Dendritic cell treated with granulocyte-macrophage colony-stimulating factor and Interleukin-4, amounts not matched to agents 40 ng/mL and 50 ng/mL, for 4 days (primary cell): ENCODE measurements around the gene PRR33.

ENCODE experiments used
- H3K27ac Mint-ChIP-seq: one replicate; pipeline ENCODE4 v1.8.0; 2022; ENCODE audit warnings: mild to moderate bottlenecking, mixed read lengths
- H3K27me3 Mint-ChIP-seq: one replicate; pipeline ENCODE4 v1.8.0; 2022; ENCODE audit warnings: mild to moderate bottlenecking, mixed read lengths
- H3K36me3 Mint-ChIP-seq: one replicate; pipeline ENCODE4 v1.8.0; 2022; ENCODE audit warnings: low read depth, mixed read lengths
- H3K4me1 Mint-ChIP-seq: one replicate; pipeline ENCODE4 v1.8.0; 2022; ENCODE audit warnings: low read depth, mixed read lengths
- H3K4me3 Mint-ChIP-seq: one replicate; pipeline ENCODE4 v1.8.0; 2022; ENCODE audit warnings: mild to moderate bottlenecking, moderate library complexity, mixed read lengths
- H3K9me3 Mint-ChIP-seq: one replicate; pipeline ENCODE4 v1.8.0; 2022; ENCODE audit warnings: mixed read lengths
- intact Hi-C: fragments of 100-400 bp; cut with micrococcal nuclease; formaldehyde crosslinking; loops from one replicate; pipeline ENCODE4 v1.15.0; 2022

PRR33 gene

GRCh38 chr11:1916132-1916985 is 24.7 kb upstream of the PRR33 start:
- H3K4me3 Mint-ChIP-seq: no peak overlapping the region
- peaks cover 23% of the 10 kb centered on the region for H3K4me1 Mint-ChIP-seq
- H3K36me3 Mint-ChIP-seq: peaks cover 11% of the 10 kb centered on the region
- peaks cover 25% of the 10 kb centered on the region for H3K27me3 Mint-ChIP-seq
- intact Hi-C loops: loop anchor here (5.0 kb wide), 1 partner anchor 79 kb away; the partner anchor contains the start of gene TNNI2
- H3K9me3 Mint-ChIP-seq: no peaks in the 10 kb centered on the region
- H3K27ac Mint-ChIP-seq: no peak overlapping the region

- H3K27me3 Mint-ChIP-seq: peaks cover 22% of the 10 kb centered on the region
- no peak overlapping the region for H3K27ac Mint-ChIP-seq
- H3K4me3 Mint-ChIP-seq: no peak overlapping the region
- intact Hi-C loops: loop anchor here (5.0 kb wide), 1 partner anchor 78 kb away; the partner anchor contains the start of gene TNNI2
- H3K9me3 Mint-ChIP-seq: no peaks in the 10 kb centered on the region
- peaks cover 23% of the 10 kb centered on the region for H3K4me1 Mint-ChIP-seq
- H3K36me3 Mint-ChIP-seq: peaks cover 11% of the 10 kb centered on the region
Observed at GRCh38 chr11:1915795-1916131, 24.1 kb upstream of the PRR33 start.

GRCh38 chr11:1913271-1914060 is 21.8 kb upstream of the PRR33 start:
- Mint-ChIP-seq H3K27me3 (peaks cover 18% of the 10 kb centered on the region), H3K36me3 (peaks cover 11% of the 10 kb centered on the region), H3K9me3 (no peaks in the 10 kb centered on the region), H3K27ac (peak overlapping the region; percentile 65), H3K4me3 (no peak overlapping the region), H3K4me1 (peaks cover 27% of the 10 kb centered on the region)
- intact Hi-C loops: loop anchor here (1.0 kb wide), 1 partner anchor 26 kb away; no protein-coding TSS in a partner anchor

- peaks cover 28% of the 10 kb centered on the region for H3K4me1 Mint-ChIP-seq
- intact Hi-C loops: no loop called here
- H3K27ac Mint-ChIP-seq: peak overlapping the region; percentile 65
- no peak overlapping the region for H3K4me3 Mint-ChIP-seq
- peaks cover 17% of the 10 kb centered on the region for H3K27me3 Mint-ChIP-seq
- H3K9me3 Mint-ChIP-seq: no peaks in the 10 kb centered on the region
- H3K36me3 Mint-ChIP-seq: peaks cover 11% of the 10 kb centered on the region
Observed at GRCh38 chr11:1912289-1912878, 20.7 kb upstream of the PRR33 start.

- H3K4me3 Mint-ChIP-seq: no peak overlapping the region
- H3K9me3 Mint-ChIP-seq: no peaks in the 10 kb centered on the region
- intact Hi-C loops: no loop called here
- H3K4me1 Mint-ChIP-seq: peaks cover 28% of the 10 kb centered on the region
- H3K27me3 Mint-ChIP-seq: peaks cover 12% of the 10 kb centered on the region
- no peak overlapping the region for H3K27ac Mint-ChIP-seq
- H3K36me3 Mint-ChIP-seq: no peaks in the 10 kb centered on the region
Observed at GRCh38 chr11:1909524-1909923, 17.8 kb upstream of the PRR33 start.

- Mint-ChIP-seq H3K27ac (no peak overlapping the region), H3K4me3 (no peak overlapping the region), H3K9me3 (no peaks in the 10 kb centered on the region), H3K36me3 (no peaks in the 10 kb centered on the region), H3K4me1 (peaks cover 26% of the 10 kb centered on the region), H3K27me3 (peaks cover 12% of the 10 kb centered on the region)
- intact Hi-C loops: no loop called here
Observed at GRCh38 chr11:1908618-1909017, 16.9 kb upstream of the PRR33 start.

GRCh38 chr11:1906611-1907423 is 15.1 kb upstream of the PRR33 start:
- no peak overlapping the region for H3K27ac Mint-ChIP-seq
- no peaks in the 10 kb centered on the region for H3K9me3 Mint-ChIP-seq
- peaks cover 9% of the 10 kb centered on the region for H3K27me3 Mint-ChIP-seq
- no peaks in the 10 kb centered on the region for H3K36me3 Mint-ChIP-seq
- H3K4me1 Mint-ChIP-seq: peaks cover 11% of the 10 kb centered on the region
- intact Hi-C loops: no loop called here
- H3K4me3 Mint-ChIP-seq: no peak overlapping the region

- Mint-ChIP-seq H3K4me3 (no peak overlapping the region), H3K27ac (no peak overlapping the region), H3K4me1 (peaks cover 11% of the 10 kb centered on the region), H3K36me3 (no peaks in the 10 kb centered on the region), H3K9me3 (no peaks in the 10 kb centered on the region), H3K27me3 (peaks cover 9% of the 10 kb centered on the region)
- intact Hi-C loops: no loop called here
Observed at GRCh38 chr11:1906181-1906580, 14.5 kb upstream of the PRR33 start.

GRCh38 chr11:1899686-1900085 is 8.0 kb upstream of the PRR33 start:
- Mint-ChIP-seq H3K27me3 (peaks cover 6% of the 10 kb centered on the region), H3K36me3 (no peaks in the 10 kb centered on the region), H3K4me1 (peaks cover 18% of the 10 kb centered on the region), H3K9me3 (no peaks in the 10 kb centered on the region), H3K4me3 (no peak overlapping the region), H3K27ac (no peak overlapping the region)
- intact Hi-C loops: no loop called here

GRCh38 chr11:1899090-1899489 is 7.4 kb upstream of the PRR33 start:
- no peaks in the 10 kb centered on the region for H3K36me3 Mint-ChIP-seq
- no peaks in the 10 kb centered on the region for H3K9me3 Mint-ChIP-seq
- H3K4me1 Mint-ChIP-seq: peaks cover 18% of the 10 kb centered on the region
- intact Hi-C loops: no loop called here
- no peak overlapping the region for H3K27ac Mint-ChIP-seq
- H3K27me3 Mint-ChIP-seq: peaks cover 6% of the 10 kb centered on the region
- no peak overlapping the region for H3K4me3 Mint-ChIP-seq

- peak overlapping the region; percentile 79 for H3K27ac Mint-ChIP-seq
- H3K36me3 Mint-ChIP-seq: peaks cover 20% of the 10 kb centered on the region
- peak overlapping the region; percentile 68 for H3K4me3 Mint-ChIP-seq
- peaks cover 33% of the 10 kb centered on the region for H3K4me1 Mint-ChIP-seq
- peaks cover 14% of the 10 kb centered on the region for H3K27me3 Mint-ChIP-seq
- intact Hi-C loops: no loop called here
- no peaks in the 10 kb centered on the region for H3K9me3 Mint-ChIP-seq
Observed at GRCh38 chr11:1896923-1897322, 5.2 kb upstream of the PRR33 start.

GRCh38 chr11:1896468-1896867 is 4.8 kb upstream of the PRR33 start:
- Mint-ChIP-seq H3K27me3 (peaks cover 15% of the 10 kb centered on the region), H3K4me3 (peak overlapping the region; percentile 68), H3K36me3 (peaks cover 21% of the 10 kb centered on the region), H3K9me3 (no peaks in the 10 kb centered on the region), H3K4me1 (peaks cover 36% of the 10 kb centered on the region), H3K27ac (peak overlapping the region; percentile 79)
- intact Hi-C loops: no loop called here

GRCh38 chr11:1894759-1895158 is 3.1 kb upstream of the PRR33 start:
- intact Hi-C loops: no loop called here
- H3K9me3 Mint-ChIP-seq: no peaks in the 10 kb centered on the region
- H3K27me3 Mint-ChIP-seq: peaks cover 25% of the 10 kb centered on the region
- peaks cover 21% of the 10 kb centered on the region for H3K36me3 Mint-ChIP-seq
- H3K4me1 Mint-ChIP-seq: peaks cover 50% of the 10 kb centered on the region
- H3K4me3 Mint-ChIP-seq: no peak overlapping the region
- H3K27ac Mint-ChIP-seq: no peak overlapping the region
